GM18520 (cell line): ENCODE results near the gene FTL.
A peak's percentile ranks its signal among the peaks of the same experiment; 100 is the strongest.

Experiments
- ATAC-seq: cut with Tn5 transposase; IDR thresholded peaks from one replicate; pipeline ENCODE4 v1.9.1; 2021; ENCODE audit not compliant: unreplicated experiment

FTL gene

GRCh38 chr19:48945817-48946216 is 19.3 kb upstream of the FTL start:
- no peak for ATAC-seq

GRCh38 chr19:48946463-48947257 is 18.4 kb upstream of the FTL start:
- ATAC-seq: no peak

GRCh38 chr19:48947258-48947542 is 17.9 kb upstream of the FTL start:
- no peak for ATAC-seq

DNA sequence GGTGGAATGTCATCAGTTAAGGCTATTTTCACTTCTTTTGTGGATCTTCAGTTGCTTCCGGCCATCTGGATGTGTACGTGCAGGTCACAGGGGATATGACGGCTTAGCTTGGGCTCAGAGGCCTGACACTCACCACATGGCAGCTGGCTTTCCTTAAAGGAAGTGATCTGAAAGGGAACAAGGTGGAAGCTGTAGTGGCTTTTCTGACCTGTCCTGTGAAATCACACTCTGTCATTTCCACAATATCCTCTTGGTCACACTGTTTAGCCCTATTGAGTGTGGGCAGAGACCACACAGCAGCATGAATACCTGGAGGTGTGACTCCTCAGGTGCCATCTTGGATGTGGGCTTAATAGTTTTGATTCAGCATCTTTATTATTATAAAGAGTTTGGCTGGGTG is 14.9 kb upstream of the FTL start:
- ATAC-seq: no peak

- ATAC-seq: no peak
These were observed 14.1 kb upstream of the FTL start for GRCh38 chr19:48950830-48951519.

GRCh38 chr19:48953141-48953540 is 12.0 kb upstream of the FTL start:
- ATAC-seq: no peak

DNA sequence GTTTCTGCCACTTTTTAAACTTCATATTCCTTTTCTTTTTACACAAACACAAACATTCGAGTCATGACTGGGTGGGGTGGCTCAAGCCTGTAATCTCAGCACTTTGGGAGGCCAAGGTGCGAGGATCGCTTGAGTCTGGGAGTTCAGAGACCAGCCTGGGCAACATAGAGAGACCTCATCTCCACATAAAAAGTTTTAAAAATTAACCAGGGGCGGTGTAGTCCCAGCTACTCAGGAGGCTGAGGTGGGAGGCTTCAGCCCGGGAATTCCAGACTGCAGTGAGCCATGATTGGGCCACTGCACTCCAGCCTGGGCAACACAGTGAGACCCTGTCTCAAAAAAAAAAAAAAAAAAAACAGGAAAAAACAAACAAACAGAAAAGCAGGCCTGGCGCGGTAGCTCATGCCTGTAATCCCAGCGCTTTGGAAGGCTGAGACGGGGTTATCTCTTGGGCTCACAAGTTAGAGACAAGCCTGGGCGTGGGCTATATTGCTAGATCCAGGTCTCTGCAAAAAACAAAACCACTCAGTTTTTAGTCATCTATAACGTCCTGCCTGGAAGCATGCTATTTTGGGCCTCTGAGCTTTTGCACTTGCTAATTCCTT is 11.0 kb upstream of the FTL start:
- ATAC-seq: no peak

DNA sequence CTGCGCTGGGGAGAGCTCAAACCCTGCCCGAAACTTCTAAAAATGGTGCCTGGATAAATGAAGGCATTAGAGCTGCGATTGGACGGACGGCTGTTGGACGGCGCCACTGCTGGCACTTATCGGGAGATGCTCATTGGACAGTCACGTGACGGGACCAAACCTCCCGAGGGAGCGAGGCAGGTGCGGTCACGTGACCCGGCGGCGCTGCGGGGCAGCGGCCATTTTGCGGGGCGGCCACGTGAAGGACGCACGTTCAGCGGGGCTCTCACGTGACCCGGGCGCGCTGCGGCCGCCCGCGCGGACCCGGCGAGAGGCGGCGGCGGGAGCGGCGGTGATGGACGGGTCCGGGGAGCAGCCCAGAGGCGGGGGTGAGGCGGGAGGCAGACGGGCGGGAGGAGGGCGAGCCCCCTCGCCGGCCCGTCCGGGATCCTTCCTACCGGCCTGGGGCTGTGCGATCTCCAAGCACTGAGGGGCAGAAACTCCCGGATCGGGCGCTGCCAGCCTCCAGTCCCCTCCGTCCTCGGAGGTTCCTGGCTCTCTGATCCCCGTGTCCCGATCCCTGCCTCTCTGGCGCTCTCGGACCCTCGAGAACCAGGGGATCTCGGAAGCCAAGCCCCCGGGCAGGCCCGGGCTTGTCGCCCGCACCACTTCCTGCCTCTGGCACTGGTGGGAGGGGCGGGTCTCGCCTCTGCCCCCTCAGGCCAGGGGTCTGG is 10.4 kb upstream of the FTL start, which contains the start of gene BAX:
TSS of gene BAX (plus strand) at position 281 of the 713 bp plus-strand sequence. CDS start at position 335, 54 bp downstream.
- ATAC-seq: peak; percentile 80

GRCh38 chr19:48955308-48955958 is 9.7 kb upstream of the FTL start:
- ATAC-seq: no peak

DNA sequence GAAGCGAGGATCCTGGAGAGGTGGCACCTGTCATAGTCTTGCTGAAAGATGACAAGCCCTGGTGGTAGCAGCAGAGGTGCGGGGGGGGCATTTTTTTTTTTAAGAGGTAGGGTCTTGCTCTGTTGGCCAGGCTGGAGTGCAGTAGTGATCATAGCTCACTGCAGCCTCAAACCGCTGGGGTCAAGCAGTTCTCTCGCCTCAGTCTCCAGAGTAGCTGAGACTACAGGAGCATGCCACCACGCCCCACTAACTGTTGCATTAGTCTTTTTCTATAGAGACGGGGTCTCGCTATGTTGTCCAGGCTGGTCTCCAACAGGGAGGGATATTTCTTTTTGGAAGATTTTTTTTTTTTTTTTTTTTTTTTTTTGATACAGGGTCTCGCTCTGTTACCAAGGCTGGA is 7.1 kb upstream of the FTL start:
- no peak for ATAC-seq

- ATAC-seq: no peak
These were observed 5.5 kb upstream of the FTL start for GRCh38 chr19:48959341-48960239.

DNA sequence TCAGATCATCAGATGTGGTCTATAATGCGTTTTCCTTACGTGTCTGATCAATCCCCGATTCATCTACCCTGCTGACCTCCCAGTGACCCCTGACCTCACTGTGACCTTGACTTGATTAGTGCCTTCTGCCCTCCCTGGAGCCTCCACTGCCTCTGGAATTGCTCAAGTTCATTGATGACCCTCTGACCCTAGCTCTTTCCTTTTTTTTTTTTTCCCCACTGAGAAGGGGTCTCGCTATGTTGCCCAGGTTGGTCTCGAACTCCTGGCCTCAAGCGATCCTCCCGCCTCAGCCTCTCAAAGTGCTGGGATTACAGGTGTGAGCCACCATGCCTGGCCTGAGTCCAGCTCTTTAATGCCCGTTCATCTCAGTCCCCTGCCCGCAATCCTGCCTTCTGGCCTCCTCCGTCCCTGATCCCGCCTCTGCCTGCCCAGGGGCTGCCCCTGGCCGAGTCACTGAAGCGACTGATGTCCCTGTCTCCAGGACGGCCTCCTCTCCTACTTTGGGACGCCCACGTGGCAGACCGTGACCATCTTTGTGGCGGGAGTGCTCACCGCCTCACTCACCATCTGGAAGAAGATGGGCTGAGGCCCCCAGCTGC is 4.0 kb upstream of the FTL start:
- no peak for ATAC-seq

DNA sequence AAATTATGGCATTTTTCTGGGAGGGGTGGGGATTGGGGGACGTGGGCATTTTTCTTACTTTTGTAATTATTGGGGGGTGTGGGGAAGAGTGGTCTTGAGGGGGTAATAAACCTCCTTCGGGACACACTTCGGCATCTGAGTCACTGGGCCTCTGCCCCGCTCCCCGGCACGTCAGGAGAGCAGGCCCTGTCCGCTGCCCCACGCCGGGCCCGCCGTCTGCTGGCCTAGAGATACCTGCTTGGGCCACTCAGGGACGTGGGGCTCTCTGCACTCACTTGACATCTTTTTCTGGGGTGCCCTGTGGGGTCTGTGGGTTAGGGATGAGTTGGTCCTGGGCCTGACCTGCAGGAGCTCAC is 3.5 kb upstream of the FTL start:
- ATAC-seq: no peak

DNA sequence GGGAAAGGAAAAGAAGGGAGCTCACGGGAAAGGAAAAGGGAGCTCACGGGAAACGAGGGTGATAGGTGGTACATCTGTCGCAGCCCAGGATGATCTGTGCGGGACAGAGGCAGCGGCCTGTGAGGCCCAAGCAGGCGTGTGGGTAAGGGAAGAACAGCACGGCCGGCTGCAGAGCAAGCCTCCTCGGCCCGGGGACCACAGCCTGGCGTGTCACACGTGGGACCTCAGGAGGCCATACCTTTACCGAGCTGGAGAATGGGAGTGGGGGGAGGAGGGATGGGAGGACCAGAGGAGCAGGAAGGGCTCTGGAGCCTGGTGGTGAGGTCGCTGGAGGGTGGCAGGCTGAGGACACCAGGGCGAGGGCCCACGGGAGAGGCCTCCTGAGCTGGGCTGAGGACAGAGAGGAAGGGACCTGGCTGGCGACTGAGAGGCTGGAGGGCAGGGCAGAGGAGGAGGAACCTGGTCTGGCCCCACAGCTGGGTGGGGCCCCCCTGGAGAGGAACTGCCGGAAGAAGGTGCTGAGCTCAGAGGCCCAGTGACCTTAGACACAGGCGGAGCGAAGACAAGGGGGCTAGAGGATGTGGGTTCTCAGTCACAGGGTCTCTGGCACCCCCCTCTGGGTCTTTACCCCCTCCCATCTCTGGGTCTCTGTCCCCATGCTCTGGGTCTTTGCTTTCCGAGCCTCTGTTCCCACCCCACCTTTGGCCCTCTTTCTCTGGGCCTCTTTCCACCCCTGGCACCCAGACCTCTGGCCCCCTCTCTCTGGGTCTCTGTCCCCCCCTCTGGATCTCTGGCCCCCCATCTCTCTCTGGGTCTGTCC is 2.9 kb upstream of the FTL start:
- no peak for ATAC-seq

- no peak for ATAC-seq
These were observed 2.3 kb upstream of the FTL start for GRCh38 chr19:48962849-48963165.

DNA sequence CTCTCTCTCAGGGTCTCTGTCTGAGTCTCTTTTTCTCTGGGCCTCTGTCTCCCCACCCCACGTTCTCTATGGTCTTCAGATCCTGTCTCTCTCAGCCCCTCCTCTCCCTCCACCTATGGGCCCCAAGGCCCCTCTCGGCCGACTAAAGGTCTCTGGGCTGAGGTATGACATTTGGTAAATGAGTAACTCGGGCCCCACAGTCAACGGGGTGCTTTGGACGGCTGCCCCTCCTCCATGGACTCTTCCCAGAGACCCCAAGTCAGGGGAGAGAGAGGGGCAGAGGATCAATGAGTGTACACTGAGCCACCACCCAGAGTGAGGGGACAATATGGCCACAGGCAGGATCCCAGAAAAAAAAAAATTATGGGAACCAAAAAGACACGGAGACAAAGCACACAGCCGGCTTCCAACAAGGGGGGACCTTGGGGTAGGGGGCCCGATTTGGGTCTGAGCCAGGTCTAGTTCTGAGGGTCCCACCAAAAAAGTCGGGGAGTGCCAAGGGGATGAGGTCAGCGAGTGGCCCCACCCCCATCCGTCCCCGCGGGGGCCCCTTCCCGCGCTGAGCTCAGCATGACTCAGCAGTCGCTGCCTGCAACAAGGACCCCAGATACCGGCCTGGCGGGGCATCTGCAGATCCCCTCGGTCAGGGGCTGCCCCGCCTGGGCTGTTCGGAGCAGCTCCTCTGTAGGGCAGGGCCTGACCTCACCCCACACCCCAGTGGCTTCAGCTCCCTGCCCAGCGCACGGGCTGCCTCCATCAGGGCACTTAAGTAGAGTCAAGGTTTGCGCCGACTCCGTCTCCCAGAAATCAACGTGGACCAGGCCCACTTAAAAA is 1.5 kb upstream of the FTL start:
- ATAC-seq: peak; percentile 17

DNA sequence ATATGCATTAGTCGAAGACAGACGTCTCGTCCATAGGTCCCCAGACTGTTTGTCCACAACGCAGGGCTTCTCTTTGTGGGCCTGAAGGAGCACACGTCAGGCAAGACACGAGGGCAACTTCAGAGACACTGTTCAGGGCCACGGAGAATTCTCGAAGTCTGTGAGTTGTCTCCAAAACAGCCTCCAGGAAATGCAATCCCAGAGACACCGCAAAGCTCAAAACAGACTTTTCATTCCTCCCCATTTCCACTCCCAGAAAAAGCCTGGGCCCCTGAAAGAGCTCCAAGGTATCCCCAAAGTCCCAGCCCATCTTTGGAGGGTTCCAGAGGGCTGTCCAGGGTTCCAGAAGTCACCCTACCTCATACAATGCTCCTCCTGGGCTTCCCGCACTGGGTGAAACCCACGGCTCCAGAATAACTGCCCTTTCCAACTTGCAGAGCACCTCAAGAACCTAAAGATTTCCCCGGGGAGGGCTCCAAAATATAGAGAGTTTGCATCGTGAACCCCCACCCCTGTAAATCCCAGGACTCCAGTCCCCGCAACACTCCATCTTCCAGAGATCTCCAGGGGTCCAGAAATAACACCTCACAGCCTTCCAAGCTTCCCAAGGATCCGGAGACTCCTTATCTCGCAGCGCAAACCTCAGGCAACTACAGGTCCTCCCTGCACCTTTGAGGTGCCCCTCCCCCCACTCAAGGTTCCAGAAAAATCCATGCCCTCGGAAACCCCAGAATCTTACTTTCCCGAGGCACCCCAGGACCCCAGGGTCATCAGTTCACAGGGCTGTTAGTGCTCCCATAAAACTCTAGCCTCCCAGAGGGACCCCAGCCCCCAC is 687 bp upstream of the FTL start:
- no peak for ATAC-seq
